Measurements from ENCODE around the gene C12orf56.
"Not testable (repeated sequence)": the region's sequence is repeated elsewhere in the genome, so short reads cannot be mapped to it uniquely, and the experiment has no call there.

C12orf56 gene

GRCh38 chr12:64225626-64226025, 164.9 kb downstream of the C12orf56 start:
- no peak for DNase-seq

GRCh38 chr12:64222009-64222765, 168.4 kb downstream of the C12orf56 start, which contains the start of gene KICS2:
Gene KICS2, minus strand, starts transcription at chr12:64222296. Its CDS starts 59 bp downstream, at chr12:64222237.
- peak; percentile 91 for DNase-seq

- DNase-seq, result peak; percentile 67
Measured at GRCh38 chr12:64221651-64222008, 168.9 kb downstream of the C12orf56 start.

- DNase-seq, result no peak
Measured at GRCh38 chr12:64220046-64220445, 170.5 kb downstream of the C12orf56 start.

GRCh38 chr12:64219145-64219544, 171.4 kb downstream of the C12orf56 start:
- DNase-seq, result no peak

GRCh38 chr12:64218597-64218996, 172.0 kb downstream of the C12orf56 start:
- peak; percentile 25 for DNase-seq

- DNase-seq, result not testable (repeated sequence)
Measured at GRCh38 chr12:64217643-64218042, 172.9 kb downstream of the C12orf56 start.

GRCh38 chr12:64216239-64216638, 174.3 kb downstream of the C12orf56 start:
- DNase-seq, result no peak
